GM12865 (cell line): ENCODE data around the gene CADPS2.
A peak's percentile ranks its signal among the peaks of the same experiment; 100 is the strongest.

ENCODE experiments used
- DNase-seq: peaks from one replicate; pipeline ENCODE4 v3.0.0; 2010; ENCODE audit warnings: low read depth
- H3K4me3 ChIP-seq: 2 replicates; pipeline ENCODE4 v1.5.1; 2011; ENCODE audit warnings: mild to moderate bottlenecking, low read depth, low read length, control low read depth
- CTCF ChIP-seq: IDR thresholded peaks from 2 replicates; pipeline ENCODE4 v1.5.1; 2011; ENCODE audit warnings: low read length, control low read depth, low read depth, inconsistent platforms; ENCODE audit not compliant: insufficient read depth; ENCODE audit errors: missing control alignments

CADPS2 gene

GRCh38 chr7:122430710-122431109 is 455.6 kb downstream of the CADPS2 start:
- DNase-seq: no peak
- TF ChIP-seq CTCF: no peak
- H3K4me3 ChIP-seq: no peak overlapping the region

GRCh38 chr7:122429926-122430325 is 456.3 kb downstream of the CADPS2 start:
- no peak for DNase-seq
- H3K4me3 ChIP-seq: no peak overlapping the region
- no peak for TF ChIP-seq CTCF

- DNase-seq: no peak
- TF ChIP-seq CTCF: no peak
- no peak overlapping the region for H3K4me3 ChIP-seq
Measured at GRCh38 chr7:122425731-122426130, 460.5 kb downstream of the CADPS2 start.

GRCh38 chr7:122423591-122423990 is 462.7 kb downstream of the CADPS2 start:
- no peak for TF ChIP-seq CTCF
- H3K4me3 ChIP-seq: no peak overlapping the region
- no peak for DNase-seq

- no peak for TF ChIP-seq CTCF
- DNase-seq: no peak
- no peak overlapping the region for H3K4me3 ChIP-seq
Measured at GRCh38 chr7:122416336-122416735, 469.9 kb downstream of the CADPS2 start.

GRCh38 chr7:122415510-122415909 is 470.8 kb downstream of the CADPS2 start:
- no peak overlapping the region for H3K4me3 ChIP-seq
- TF ChIP-seq CTCF: no peak
- DNase-seq: peak; percentile 5

- DNase-seq: no peak
- H3K4me3 ChIP-seq: no peak overlapping the region
- no peak for TF ChIP-seq CTCF
Measured at GRCh38 chr7:122413339-122413738, 472.9 kb downstream of the CADPS2 start.
